HPDE6-E6E7 (cell line): ENCODE results near the gene ARL4C.
"Not testable (repeated sequence)": the region's sequence is repeated elsewhere in the genome, so short reads cannot be mapped to it uniquely, and the experiment has no call there.

Experiments
- DNase-seq: peaks from one replicate; pipeline ENCODE4 v3.0.0; 2011; ENCODE audit warnings: missing footprints; ENCODE audit errors: extremely low spot score

ARL4C gene

DNA sequence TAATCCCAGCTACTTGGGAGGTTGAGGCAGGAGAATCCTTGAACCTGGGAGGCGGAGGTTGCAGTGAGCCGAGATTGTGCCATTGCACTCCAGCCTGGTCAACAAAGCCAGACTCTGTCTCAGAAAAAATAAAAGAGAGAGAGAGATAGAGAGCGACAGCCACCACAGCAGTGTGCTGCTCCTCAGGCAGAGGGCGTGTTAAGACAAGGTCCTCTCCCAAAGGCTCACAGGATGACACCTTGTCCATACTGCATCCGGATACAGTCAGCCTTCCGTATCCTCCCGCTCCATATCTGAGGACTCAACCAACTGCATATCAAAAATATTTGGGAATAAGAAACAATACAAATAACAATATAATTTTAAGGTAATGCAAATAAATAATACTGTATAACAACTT is 20.1 kb downstream of the ARL4C start:
- DNase-seq, result no peak

- no peak for DNase-seq
These were observed 22.2 kb downstream of the ARL4C start for GRCh38 chr2:234474654-234475053.

- DNase-seq, result no peak
These were observed 24.7 kb downstream of the ARL4C start for GRCh38 chr2:234472155-234472554.

GRCh38 chr2:234469972-234470371 is 26.9 kb downstream of the ARL4C start:
- DNase-seq, result no peak

GRCh38 chr2:234469251-234469845 is 27.5 kb downstream of the ARL4C start:
- no peak for DNase-seq

GRCh38 chr2:234468503-234468902 is 28.4 kb downstream of the ARL4C start:
- no peak for DNase-seq

DNA sequence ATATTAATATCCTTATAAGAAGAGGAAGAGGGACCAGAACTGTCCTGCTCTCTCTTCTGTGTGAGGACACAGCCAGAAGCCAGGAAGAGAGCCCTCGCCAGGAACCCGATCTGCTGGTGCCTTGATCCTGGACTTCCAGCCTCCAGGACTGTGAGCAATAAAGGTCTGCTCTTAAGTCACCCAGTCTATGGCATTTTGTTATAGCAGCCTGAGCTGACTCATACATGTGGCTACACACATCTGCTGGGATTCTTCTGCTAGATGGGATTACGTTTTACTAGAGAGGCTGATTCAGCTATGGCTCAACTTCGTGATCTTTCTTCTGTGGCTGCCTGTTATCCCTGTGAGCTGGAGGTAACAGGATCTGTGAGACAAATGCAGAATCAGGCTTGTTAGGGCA is 29.6 kb downstream of the ARL4C start:
- no peak for DNase-seq

- no peak for DNase-seq
These were observed 32.6 kb downstream of the ARL4C start for GRCh38 chr2:234464291-234464645.

DNA sequence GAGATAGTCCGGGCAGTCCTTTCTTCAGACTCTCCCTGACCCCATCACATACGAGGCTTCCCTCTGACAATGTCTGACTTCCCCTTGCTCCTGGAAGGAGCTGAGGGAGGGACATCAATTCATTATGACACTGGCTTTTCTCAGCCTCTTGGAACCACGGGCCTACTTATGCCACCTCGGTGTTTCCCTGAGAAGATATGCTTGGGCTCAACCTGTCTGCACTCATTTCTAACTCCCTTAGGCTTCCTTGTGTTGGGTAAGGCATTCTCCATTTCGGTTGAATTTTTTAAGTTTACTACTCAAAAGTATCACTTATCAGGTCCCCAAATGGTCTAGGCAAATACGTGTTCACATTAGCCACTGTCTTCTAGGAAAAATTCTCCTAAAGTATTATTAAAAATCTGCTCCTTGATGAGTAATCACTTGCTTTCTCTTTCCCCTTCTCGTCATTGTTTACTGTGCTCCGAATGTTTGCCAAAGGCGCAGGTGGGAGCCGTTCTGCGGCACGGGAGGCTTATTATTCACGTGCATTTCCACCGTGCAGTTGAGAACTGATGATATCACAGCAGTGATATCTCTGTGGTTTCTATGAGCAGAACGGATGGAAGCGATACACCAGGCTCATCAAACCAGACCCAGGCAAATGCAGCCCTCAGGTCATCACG is 33.1 kb downstream of the ARL4C start:
- DNase-seq, result peak; percentile 89

GRCh38 chr2:234462218-234462992 is 34.5 kb downstream of the ARL4C start:
- no peak for DNase-seq

DNA sequence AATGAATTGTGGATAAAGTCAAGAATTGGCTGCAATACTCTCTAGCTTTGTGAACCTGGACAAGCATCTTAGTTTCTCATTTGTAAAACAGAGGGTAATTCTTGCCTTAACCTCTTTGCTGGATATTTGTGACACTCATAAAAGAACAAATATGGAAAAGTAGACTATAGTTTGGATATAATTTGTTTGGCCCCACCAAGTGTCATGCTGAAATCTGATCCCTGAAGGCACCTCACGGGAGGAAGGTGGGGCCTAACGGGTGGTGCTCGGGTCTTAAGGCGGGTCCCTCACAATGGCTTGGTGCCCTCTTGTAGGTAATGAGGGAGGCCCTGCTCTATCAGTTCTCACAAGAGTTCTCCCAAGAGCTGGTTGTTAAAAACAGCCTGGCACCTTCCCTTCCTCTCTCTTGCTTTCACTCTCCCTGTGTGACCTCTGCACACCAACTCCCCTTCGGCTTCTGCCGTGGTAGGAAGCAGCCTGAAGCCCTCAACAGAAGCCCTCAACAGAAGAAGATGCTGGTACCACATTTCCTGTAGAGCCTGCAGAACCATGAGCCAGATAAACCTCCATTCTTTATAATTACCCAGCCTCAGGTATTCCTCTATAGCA is 37.4 kb downstream of the ARL4C start:
- DNase-seq, result no peak

GRCh38 chr2:234458466-234458865 is 38.4 kb downstream of the ARL4C start:
- no peak for DNase-seq

GRCh38 chr2:234457421-234457820 is 39.5 kb downstream of the ARL4C start:
- no peak for DNase-seq

- DNase-seq, result not testable (repeated sequence)
These were observed 41.6 kb downstream of the ARL4C start for GRCh38 chr2:234455246-234455645.

- DNase-seq, result no peak
These were observed 42.4 kb downstream of the ARL4C start for GRCh38 chr2:234454433-234454832.

- no peak for DNase-seq
These were observed 43.7 kb downstream of the ARL4C start for GRCh38 chr2:234453216-234453615.

DNA sequence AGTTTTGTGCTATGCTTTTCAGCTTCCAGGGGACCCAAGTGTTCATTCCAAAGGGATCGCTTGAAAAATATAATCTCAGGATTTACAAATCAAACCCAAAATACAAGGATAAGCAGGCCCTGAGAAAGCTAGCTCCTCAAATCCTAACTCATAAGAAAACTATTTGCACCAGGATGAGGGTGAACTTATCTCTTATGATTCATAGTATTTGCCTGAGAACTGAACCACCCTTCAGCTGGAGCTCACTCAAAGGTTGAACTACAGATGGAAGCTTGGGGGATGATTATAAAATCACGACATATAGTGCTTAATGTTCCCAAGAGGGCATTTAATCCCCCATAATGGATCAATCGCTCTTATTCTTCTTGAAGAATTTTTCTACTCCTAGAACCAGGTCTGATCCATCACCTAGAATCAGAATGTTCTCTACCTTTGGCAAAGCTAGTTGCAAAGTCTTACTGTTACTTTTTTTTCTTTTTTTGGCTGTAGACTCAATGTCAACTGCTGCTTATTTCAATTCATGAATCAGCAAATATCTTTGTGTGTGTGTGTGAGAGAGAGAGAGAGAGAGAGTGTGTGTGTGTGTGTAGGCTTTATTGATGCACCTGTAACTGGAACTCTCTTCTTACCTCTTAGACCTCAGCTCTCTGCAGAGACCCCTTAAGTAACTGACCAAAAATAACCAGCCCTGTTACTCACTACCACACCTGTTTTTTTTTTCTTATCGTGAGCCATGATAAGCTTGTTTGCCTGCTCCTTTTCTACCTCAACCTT is 44.8 kb downstream of the ARL4C start:
- peak; percentile 44 for DNase-seq

GRCh38 chr2:234451242-234451641 is 45.6 kb downstream of the ARL4C start:
- no peak for DNase-seq

DNA sequence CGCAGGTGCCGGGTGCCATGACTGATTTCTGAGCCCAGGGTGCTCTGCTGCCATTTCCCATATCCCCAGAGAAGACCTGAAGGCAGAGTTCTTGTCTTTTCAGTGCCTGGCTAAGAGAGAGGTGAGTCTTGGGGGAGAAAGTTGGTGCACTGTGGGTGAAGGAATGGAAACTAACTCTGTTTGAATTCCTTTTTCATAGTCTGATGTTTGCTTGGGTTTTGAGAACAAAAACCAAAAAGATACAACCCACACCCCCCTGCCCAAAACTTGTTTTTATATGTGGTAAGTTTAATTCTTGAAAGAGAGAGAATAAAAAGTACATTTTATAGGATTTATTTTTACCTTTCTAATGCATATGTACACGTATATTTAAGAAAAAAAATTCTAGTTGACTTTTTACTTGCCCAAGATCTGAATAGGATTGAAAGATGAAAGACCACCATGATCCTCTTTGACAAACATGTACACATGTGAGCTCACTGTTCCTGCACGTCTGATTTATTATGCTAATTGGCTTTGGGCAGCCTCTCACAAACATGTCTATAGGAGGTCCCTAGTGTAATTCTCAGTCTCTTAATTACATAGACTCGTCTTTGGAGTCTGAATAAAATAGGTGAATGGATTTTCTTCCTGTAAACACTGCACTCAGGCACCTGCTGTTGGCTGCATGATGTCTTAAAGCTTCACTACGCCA is 46.3 kb downstream of the ARL4C start:
- no peak for DNase-seq

DNA sequence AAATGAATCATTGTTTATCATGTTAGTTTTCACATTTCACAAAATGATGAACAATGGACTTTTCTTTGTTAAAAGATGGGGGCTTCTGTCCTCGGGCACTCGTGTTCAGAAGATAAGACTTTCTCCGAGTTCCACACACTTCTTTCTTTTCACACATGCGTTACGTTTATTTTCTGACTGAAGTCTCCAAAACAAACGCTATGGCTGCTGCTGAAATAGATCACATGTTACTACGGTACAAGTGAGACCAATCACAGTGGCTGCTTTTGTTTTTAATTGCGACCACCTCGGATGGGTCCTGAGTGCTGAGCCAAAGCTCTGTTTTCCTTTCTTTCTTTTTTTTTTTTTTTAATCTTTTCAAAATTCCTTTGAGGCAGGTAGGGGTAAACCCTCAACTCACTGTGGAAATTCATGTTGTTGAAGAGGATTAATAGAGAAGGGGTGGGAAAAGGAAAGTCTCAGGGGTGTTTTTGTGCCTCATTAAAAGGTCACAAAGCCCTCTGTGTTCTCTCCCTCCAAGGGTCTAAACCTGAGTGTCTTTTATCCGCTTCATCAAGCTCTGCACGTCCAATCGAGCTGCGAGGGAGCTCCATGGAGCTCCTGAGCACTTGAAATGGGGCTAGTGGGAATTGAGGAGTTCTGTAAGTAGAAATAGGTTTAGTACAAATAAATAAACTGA is 48.2 kb downstream of the ARL4C start:
- no peak for DNase-seq

GRCh38 chr2:234447963-234448362 is 48.9 kb downstream of the ARL4C start:
- DNase-seq, result no peak
